ENCODE measurements around the gene UBE2J2. TPM values are rescaled to one million over a fixed set of nuclear protein-coding genes. Genes with fewer than 3 reads are reported as not detected.

The UBE2J2 gene
- polyA plus RNA-seq, 2 of the 4 experiments (the other 2 are of a cell fraction): 21.2 to 36.2 TPM

GRCh38 chr1:1274931-1275431 is 1.3 kb upstream of the UBE2J2 start:
- ATAC-seq (no peak), FAIRE-seq (no peak), DNase-seq (ENCODE audit: low read depth in 1 of 2, low spot score in 1 of 2) (no peak)
- Histone ChIP-seq H3K27ac (peak overlapping the region in 1 of 2 experiments; percentile 99; a peak in 4 of 6 replicates), H3K4me3 (no peak overlapping the region), H3K4me2 (peak overlapping the region; percentile 88), H3K9me3 (no peaks in the 10 kb centered on the region), H3K4me1 (peaks cover 17% of the 10 kb centered on the region)
- ChIA-PET POLR2A (no interaction called here), CTCF (no interaction called here)
- no peak for TF ChIP-seq BHLHE40 (IDR thresholded peaks at IDR 0.05; ENCODE audit: low read depth, low read length)
- TF ChIP-seq E2F6 (IDR thresholded peaks at IDR 0.05; ENCODE audit: borderline replicate concordance, low read depth): no peak
- TF ChIP-seq HEYL (CRISPR knock-in tag; IDR thresholded peaks at IDR 0.05): no peak
- no peak for TF ChIP-seq MAZ (IDR thresholded peaks at IDR 0.05; ENCODE audit: borderline replicate concordance, low read depth, low read length)
- TF ChIP-seq RARB (CRISPR knock-in tag; IDR thresholded peaks at IDR 0.05): no peak
- no peak for TF ChIP-seq CHD2 (IDR thresholded peaks at IDR 0.05; ENCODE audit: low read length, partially characterized antibody)
- no peak for TF ChIP-seq BCL3 (IDR thresholded peaks at IDR 0.05)
- no peak for TF ChIP-seq CEBPB (IDR thresholded peaks at IDR 0.05)
- TF ChIP-seq EHF (CRISPR knock-in tag; IDR thresholded peaks at IDR 0.05): no peak
- TF ChIP-seq RCOR1 (IDR thresholded peaks at IDR 0.05; ENCODE audit: low read depth, low read length): no peak
- 79% methylated on average over 4 of the region's 15 CpGs for WGBS (ENCODE audit: missing lambda C conversion rate)

- no peak for DNase-seq (ENCODE audit: low read depth in 1 of 2, low spot score in 1 of 2)
- peak in 1 of 2 experiments; percentile 61; a peak in 5 of 6 replicates for ATAC-seq
- peaks cover 17% of the 10 kb centered on the region for H3K4me1 ChIP-seq
- TF ChIP-seq HDAC2 (IDR thresholded peaks at IDR 0.05) (no peak), MYC (IDR thresholded peaks at IDR 0.05; ENCODE audit: borderline replicate concordance, low read length) (no peak), NFE2L2 (conservative IDR thresholded peaks at IDR 0.05; ENCODE audit: low read length) (no peak), SREBF2 (IDR thresholded peaks at IDR 0.05) (no peak), RFX5 (IDR thresholded peaks at IDR 0.05) (no peak)
- FAIRE-seq: no peak
- peak overlapping the region; percentile 88 for H3K4me2 ChIP-seq
- WGBS (ENCODE audit: missing lambda C conversion rate): 55% methylated on average over 15 of the region's 31 CpGs
- peak overlapping the region; percentile 99 for H3K4me3 ChIP-seq
- peak overlapping the region; percentile 95 to 99 for H3K27ac ChIP-seq
- H3K9me3 ChIP-seq: no peaks in the 10 kb centered on the region
- CTCF ChIA-PET: interaction anchor here (1.0 kb wide), 1 partner anchor 16 kb away, joined by 3 read pairs; no protein-coding TSS in a partner anchor
- POLR2A ChIA-PET: no interaction called here
Measured at GRCh38 chr1:1274299-1274930, 761 bp upstream of the UBE2J2 start.

- H3K4me1 ChIP-seq: peaks cover 17% of the 10 kb centered on the region
- peak overlapping the region; percentile 95 to 99 for H3K27ac ChIP-seq
- CTCF ChIA-PET: interaction anchor here (0.6 to 1.0 kb wide), 2 partner anchors 17 to 78 kb away, joined by 3 read pairs; no protein-coding TSS in a partner anchor
- H3K4me3 ChIP-seq: peak overlapping the region; percentile 99
- no CpG with 5 or more reads among the region's 31 CpGs for WGBS (ENCODE audit: missing lambda C conversion rate)
- TF ChIP-seq TP53 (CRISPR knock-in tag; IDR thresholded peaks at IDR 0.05) (no peak), CTCF (IDR thresholded peaks at IDR 0.05) (no peak)
- DNase-seq (ENCODE audit: low read depth in 1 of 2, low spot score in 1 of 2) (no peak), FAIRE-seq (no peak), ATAC-seq (no peak)
- H3K9me3 ChIP-seq: no peaks in the 10 kb centered on the region
- peak overlapping the region; percentile 93 for H3K4me2 ChIP-seq
- POLR2A ChIA-PET: interaction anchor here (0.6 to 0.7 kb wide), 2 partner anchors 9 to 16 kb away, joined by 3 to 5 read pairs; no protein-coding TSS in a partner anchor
Measured at GRCh38 chr1:1273209-1273511, 494 bp downstream of the UBE2J2 start.
